IMR-90 (cell line): Measurements from ENCODE around the gene RNF224. TPM values are rescaled to one million over a fixed set of nuclear protein-coding genes. Genes with fewer than 3 reads are reported as not detected.

Experiments
- ATAC-seq: fragments of 200-7000 bp; cut with Tn5 transposase; 2 replicates; pipeline ENCODE4 v1.9.1; 2020; ENCODE audit warnings: low read depth, mild to moderate bottlenecking, moderate library complexity
- BruUV-seq: library from RNA; stranded (reverse); fragments of 400-500 nt; replicated peaks from 2 replicates; lab custom pipeline; 2021; lab: Mats Ljungman, UMichigan
- CTCF ChIA-PET: fragments of 300-600 bp; formaldehyde crosslinking; extraction: SDS; loops from one replicate; lab custom pipeline; 2021; ENCODE audit warnings: antibody characterized with exemption; lab: Yijun Ruan, JAX
- POLR2A ChIA-PET: fragments of 300-600 bp; sonication (Branson Sonifier 250); formaldehyde crosslinking; loops from one replicate; lab custom pipeline; 2022; ENCODE audit warnings: antibody characterized with exemption; ENCODE audit not compliant: unreplicated experiment; lab: Charles Lee
- DNase-seq: peaks from one replicate; pipeline ENCODE4 v3.0.0; 2013
- H2AFZ ChIP-seq: replicated peaks from 2 replicates; pipeline ENCODE3; 2013; ENCODE audit warnings: low read length, mild to moderate bottlenecking; ENCODE audit not compliant: poor library complexity
- H2AK5ac ChIP-seq: 2 replicates; pipeline ENCODE4 v1.6.1; 2013; ENCODE audit warnings: low read depth, low read length, inconsistent platforms
- H2AK9ac ChIP-seq: replicated peaks from 2 replicates; pipeline ENCODE3; 2013; ENCODE audit warnings: mild to moderate bottlenecking, low read depth, low read length, moderate library complexity; ENCODE audit not compliant: poor library complexity
- H2BK120ac ChIP-seq: 2 replicates; pipeline ENCODE4 v1.6.1; 2013; ENCODE audit warnings: low read depth, low read length, inconsistent platforms
- H2BK15ac ChIP-seq: 3 replicates; pipeline ENCODE4 v1.6.1; 2013; ENCODE audit warnings: low read depth, low read length, inconsistent platforms
- H2BK20ac ChIP-seq: 2 replicates; pipeline ENCODE4 v1.6.1; 2013; ENCODE audit warnings: low read depth, mild to moderate bottlenecking, inconsistent platforms, low read length, moderate library complexity
- H2BK5ac ChIP-seq: 2 replicates; pipeline ENCODE4 v1.6.1; 2013; ENCODE audit warnings: mild to moderate bottlenecking, low read depth, low read length, inconsistent platforms; ENCODE audit not compliant: poor library complexity, severe bottlenecking
- H3K14ac ChIP-seq: replicated peaks from 2 replicates; pipeline ENCODE4 v1.6.1; 2013; ENCODE audit warnings: low read depth, low read length, inconsistent platforms
- H3K18ac ChIP-seq: 2 replicates; pipeline ENCODE4 v1.6.1; 2013; ENCODE audit warnings: low read depth, low read length, control low read depth
- H3K23ac ChIP-seq: 2 replicates; pipeline ENCODE4 v1.6.1; 2013; ENCODE audit warnings: low read depth, low read length, inconsistent platforms
- H3K27ac ChIP-seq: 2 replicates; pipeline ENCODE4 v1.5.1; 2013; ENCODE audit warnings: mild to moderate bottlenecking, control low read depth, low read length; ENCODE audit not compliant: insufficient read depth
- H3K27me3 ChIP-seq: 2 replicates; pipeline ENCODE4 v1.6.1; 2013; ENCODE audit warnings: low read length; ENCODE audit not compliant: control insufficient read depth, insufficient read depth
- H3K36me3 ChIP-seq: 2 replicates; pipeline ENCODE4 v1.6.1; 2013; ENCODE audit warnings: low read length, mixed read lengths; ENCODE audit not compliant: control insufficient read depth, insufficient read depth
- H3K4ac ChIP-seq: 2 replicates; pipeline ENCODE4 v1.6.1; 2013; ENCODE audit warnings: low read depth, low read length, inconsistent platforms
- H3K4me1 ChIP-seq: 2 replicates; pipeline ENCODE4 v1.6.1; 2013; ENCODE audit warnings: low read length, mixed read lengths; ENCODE audit not compliant: control insufficient read depth, insufficient read depth
- H3K4me2 ChIP-seq: 2 replicates; pipeline ENCODE4 v1.6.1; 2013; ENCODE audit warnings: low read depth, mild to moderate bottlenecking, control low read depth, low read length, moderate library complexity
- H3K4me3 ChIP-seq: 2 replicates; pipeline ENCODE4 v1.5.1; 2013; ENCODE audit warnings: low read depth, mild to moderate bottlenecking, control low read depth, low read length, moderate library complexity; ENCODE audit not compliant: insufficient read depth
- H3K56ac ChIP-seq: 2 replicates; pipeline ENCODE4 v1.6.1; 2013; ENCODE audit warnings: low read length, inconsistent platforms; ENCODE audit not compliant: insufficient read depth; ENCODE audit errors: extremely low read depth
- H3K79me1 ChIP-seq, 2 experiments: 2 replicates each; pipeline ENCODE4 v1.6.1; 2013; ENCODE audit warnings: low read length in 2 of 2, inconsistent platforms in 1 of 2, low read depth in 1 of 2
- H3K9ac ChIP-seq: 2 replicates; pipeline ENCODE4 v1.6.1; 2013; ENCODE audit warnings: low read depth, low read length, control low read depth
- H3K9me1 ChIP-seq: 2 replicates; pipeline ENCODE4 v1.6.1; 2013; ENCODE audit warnings: low read length, inconsistent platforms; ENCODE audit not compliant: insufficient read depth
- H3K9me3 ChIP-seq: 2 replicates; pipeline ENCODE4 v1.6.1; 2013; ENCODE audit warnings: low read length; ENCODE audit not compliant: control insufficient read depth, insufficient read depth
- H4K20me1 ChIP-seq: 2 replicates; pipeline ENCODE4 v1.6.1; 2013; ENCODE audit warnings: low read length, inconsistent platforms; ENCODE audit not compliant: insufficient read depth
- H4K5ac ChIP-seq: 2 replicates; pipeline ENCODE4 v1.6.1; 2013; ENCODE audit warnings: mild to moderate bottlenecking, low read depth, low read length, control low read depth
- H4K8ac ChIP-seq, 2 experiments: 2 replicates each; pipeline ENCODE4 v1.6.1; 2013; ENCODE audit warnings: low read depth in 2 of 2, low read length in 2 of 2, control low read depth in 1 of 2, inconsistent platforms in 1 of 2
- H4K91ac ChIP-seq: 2 replicates; pipeline ENCODE4 v1.6.1; 2013; ENCODE audit warnings: low read depth, low read length, inconsistent platforms; ENCODE audit not compliant: insufficient read depth
- CHD1 ChIP-seq: IDR thresholded peaks from 2 replicates; pipeline ENCODE4 v1.6.1; 2012; ENCODE audit warnings: low read depth, low read length, improper control_type of control experiment
- MAFK ChIP-seq: IDR thresholded peaks from 2 replicates; pipeline ENCODE4 v1.6.1; 2012; ENCODE audit warnings: low read depth, low read length, improper control_type of control experiment
- MAZ ChIP-seq: IDR thresholded peaks from 2 replicates; pipeline ENCODE4 v1.6.1; 2012; ENCODE audit warnings: low read depth, mild to moderate bottlenecking, low read length, improper control_type of control experiment, moderate library complexity, borderline replicate concordance
- RAD21 ChIP-seq: IDR thresholded peaks from 2 replicates; pipeline ENCODE4 v1.6.1; 2012; ENCODE audit warnings: low read length, improper control_type of control experiment
- RCOR1 ChIP-seq: IDR thresholded peaks from 2 replicates; pipeline ENCODE4 v1.6.1; 2012; ENCODE audit warnings: mild to moderate bottlenecking, low read length, improper control_type of control experiment; ENCODE audit not compliant: insufficient replicate concordance
- RFX5 ChIP-seq: IDR thresholded peaks from 2 replicates; pipeline ENCODE4 v1.8.0; 2012; ENCODE audit warnings: low read depth, mild to moderate bottlenecking, low read length, moderate library complexity
- SMC3 ChIP-seq: fragments of 150-350 bp; IDR thresholded peaks from 2 replicates; pipeline ENCODE4 v1.6.1; 2016; ENCODE audit warnings: low read depth, mild to moderate bottlenecking, antibody characterized with exemption, low read length, moderate library complexity
- WGBS, 2 experiments: methylation state at CpG; one replicate each; pipeline versions ENCODE4 v1.1.5 to v1.1.7; 2013; ENCODE audit warnings: missing lambda C conversion rate in 2 of 2; ENCODE audit not compliant: insufficient read length in 1 of 2; ENCODE audit errors: extremely low coverage in 2 of 2; 5-methylcytosine and 5-hydroxymethylcytosine counted together
- dilution Hi-C: fragments of 300-500 bp; cut with HindIII; formaldehyde crosslinking; loops from one replicate; pipeline ENCODE4 v1.14.3; 2018; ENCODE audit warnings: low sequenced_read_pairs; ENCODE audit not compliant: unreplicated experiment
- in situ Hi-C: fragments of 300-500 bp; cut with MboI; formaldehyde crosslinking; loops from 3 replicates; pipeline ENCODE4 v1.14.3; 2019; ENCODE audit warnings: low sequenced_read_pairs, inconsistent platforms, mixed read lengths
- intact Hi-C: fragments of 100-400 bp; cut with micrococcal nuclease; formaldehyde crosslinking; loops from 2 replicates; pipeline ENCODE4 v1.10.0; 2022
- polyA plus RNA-seq, 3 experiments: library from polyadenylated mRNA; depleted of rRNA; stranded (reverse); fragments of >200 nt; gene quantifications; 2 replicates each; pipeline ENCODE4 v1.2.3, GENCODE V29; 2012; ENCODE audit warnings: low replicate concordance in 1 of 3
- total RNA-seq: library from RNA; depleted of rRNA; stranded (reverse); fragments of >200 nt; gene quantifications from 2 replicates; pipeline ENCODE4 v1.2.3, GENCODE V29; 2012
- TF ChIP-seq, protein P1 (sequence below): fragments of 150-350 bp; IDR thresholded peaks from 2 replicates; pipeline ENCODE4 v1.6.1; 2016; ENCODE audit warnings: low read depth, mild to moderate bottlenecking, low read length, moderate library complexity, borderline replicate concordance
- TF ChIP-seq, protein P2 (sequence below): fragments of 150-350 bp; IDR thresholded peaks from 2 replicates; pipeline ENCODE4 v1.6.1; 2017; ENCODE audit warnings: mild to moderate bottlenecking, antibody characterized with exemption, low read length, low read depth
- TF ChIP-seq, protein P3 (sequence below): conservative IDR thresholded peaks from 2 replicates; pipeline ENCODE4 v1.5.1; 2012; ENCODE audit warnings: mild to moderate bottlenecking, low read depth, low read length, improper control_type of control experiment

RNF224 gene
- total and polyA plus RNA-seq, 2 of the 4 experiments (the other 2 are of a cell fraction) = not detected

DNA sequence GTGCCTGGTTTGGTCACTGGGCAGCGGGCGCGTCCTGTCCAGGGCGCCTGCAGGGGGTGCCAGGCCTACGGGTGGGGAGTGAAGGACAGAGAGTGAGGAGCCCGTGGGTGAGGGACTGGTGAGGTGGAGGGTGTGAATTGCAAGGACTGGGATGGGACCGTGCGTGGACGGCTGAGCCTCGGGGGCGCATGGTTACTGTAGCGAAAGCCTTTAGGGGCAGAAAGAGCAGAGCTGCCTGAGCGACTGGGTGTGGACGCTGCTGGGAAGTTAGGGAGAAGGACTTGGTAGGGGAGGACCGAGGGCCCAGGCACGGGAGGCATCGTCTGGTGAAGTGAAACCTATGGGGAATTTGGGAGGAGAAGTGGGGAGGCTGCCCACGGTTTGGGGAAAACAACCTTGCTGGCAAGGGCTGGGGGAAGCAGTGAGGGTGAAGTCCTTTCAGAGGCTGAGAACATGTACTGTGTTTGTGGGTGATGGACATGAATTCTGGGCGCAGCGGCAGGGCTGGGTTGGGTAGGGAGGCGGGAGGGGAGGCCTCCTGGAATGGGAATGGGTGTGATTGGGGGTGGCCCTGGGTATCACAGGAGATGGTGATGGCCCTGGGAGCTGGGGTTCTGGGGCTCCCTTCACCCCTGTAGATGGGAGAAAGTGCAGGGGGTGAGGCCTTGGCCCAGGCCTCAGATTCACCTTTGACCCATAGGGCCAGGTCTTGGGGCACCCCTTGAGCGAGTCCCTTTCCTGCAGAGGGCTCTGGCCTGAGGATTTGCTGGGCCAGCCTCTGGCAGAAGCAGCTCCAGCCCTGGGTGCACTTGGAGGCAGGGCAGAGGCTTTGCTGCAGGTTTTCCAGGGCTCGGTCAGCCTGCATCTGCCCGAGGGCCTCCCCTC, 48.5 kb downstream of the RNF224 start:
- H3K9ac ChIP-seq = no peak overlapping the region
- H3K9me1 ChIP-seq = no peaks in the 10 kb centered on the region; the same call in 1 of the 2 replicates
- no peak overlapping the region for H3K4ac ChIP-seq
- CTCF ChIA-PET = no interaction called here
- H2AK9ac ChIP-seq = peak overlapping the region; percentile 99
- no peak overlapping the region for H2BK20ac ChIP-seq
- H3K79me1 ChIP-seq = peaks cover 3 to 67% of the 10 kb centered on the region in 2 experiments
- no peak for ATAC-seq
- intact Hi-C loops = no loop called here
- no peak overlapping the region for H2BK120ac ChIP-seq
- peaks cover 30% of the 10 kb centered on the region for H4K20me1 ChIP-seq
- TF ChIP-seq SMC3 = no peak
- TF ChIP-seq, protein P1, sequence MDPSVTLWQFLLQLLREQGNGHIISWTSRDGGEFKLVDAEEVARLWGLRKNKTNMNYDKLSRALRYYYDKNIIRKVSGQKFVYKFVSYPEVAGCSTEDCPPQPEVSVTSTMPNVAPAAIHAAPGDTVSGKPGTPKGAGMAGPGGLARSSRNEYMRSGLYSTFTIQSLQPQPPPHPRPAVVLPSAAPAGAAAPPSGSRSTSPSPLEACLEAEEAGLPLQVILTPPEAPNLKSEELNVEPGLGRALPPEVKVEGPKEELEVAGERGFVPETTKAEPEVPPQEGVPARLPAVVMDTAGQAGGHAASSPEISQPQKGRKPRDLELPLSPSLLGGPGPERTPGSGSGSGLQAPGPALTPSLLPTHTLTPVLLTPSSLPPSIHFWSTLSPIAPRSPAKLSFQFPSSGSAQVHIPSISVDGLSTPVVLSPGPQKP = no peak
- TF ChIP-seq, protein P2, sequence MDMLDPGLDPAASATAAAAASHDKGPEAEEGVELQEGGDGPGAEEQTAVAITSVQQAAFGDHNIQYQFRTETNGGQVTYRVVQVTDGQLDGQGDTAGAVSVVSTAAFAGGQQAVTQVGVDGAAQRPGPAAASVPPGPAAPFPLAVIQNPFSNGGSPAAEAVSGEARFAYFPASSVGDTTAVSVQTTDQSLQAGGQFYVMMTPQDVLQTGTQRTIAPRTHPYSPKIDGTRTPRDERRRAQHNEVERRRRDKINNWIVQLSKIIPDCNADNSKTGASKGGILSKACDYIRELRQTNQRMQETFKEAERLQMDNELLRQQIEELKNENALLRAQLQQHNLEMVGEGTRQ = no peak
- no peak for TF ChIP-seq CHD1
- TF ChIP-seq RCOR1 = no peak
- no peak for TF ChIP-seq RAD21
- TF ChIP-seq, protein P3, sequence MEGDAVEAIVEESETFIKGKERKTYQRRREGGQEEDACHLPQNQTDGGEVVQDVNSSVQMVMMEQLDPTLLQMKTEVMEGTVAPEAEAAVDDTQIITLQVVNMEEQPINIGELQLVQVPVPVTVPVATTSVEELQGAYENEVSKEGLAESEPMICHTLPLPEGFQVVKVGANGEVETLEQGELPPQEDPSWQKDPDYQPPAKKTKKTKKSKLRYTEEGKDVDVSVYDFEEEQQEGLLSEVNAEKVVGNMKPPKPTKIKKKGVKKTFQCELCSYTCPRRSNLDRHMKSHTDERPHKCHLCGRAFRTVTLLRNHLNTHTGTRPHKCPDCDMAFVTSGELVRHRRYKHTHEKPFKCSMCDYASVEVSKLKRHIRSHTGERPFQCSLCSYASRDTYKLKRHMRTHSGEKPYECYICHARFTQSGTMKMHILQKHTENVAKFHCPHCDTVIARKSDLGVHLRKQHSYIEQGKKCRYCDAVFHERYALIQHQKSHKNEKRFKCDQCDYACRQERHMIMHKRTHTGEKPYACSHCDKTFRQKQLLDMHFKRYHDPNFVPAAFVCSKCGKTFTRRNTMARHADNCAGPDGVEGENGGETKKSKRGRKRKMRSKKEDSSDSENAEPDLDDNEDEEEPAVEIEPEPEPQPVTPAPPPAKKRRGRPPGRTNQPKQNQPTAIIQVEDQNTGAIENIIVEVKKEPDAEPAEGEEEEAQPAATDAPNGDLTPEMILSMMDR = no peak
- TF ChIP-seq RFX5 = no peak
- TF ChIP-seq MAFK = no peak
- TF ChIP-seq MAZ = no peak
- peaks cover 42% of the 10 kb centered on the region for H3K36me3 ChIP-seq
- no peak overlapping the region for H3K4me3 ChIP-seq
- POLR2A ChIA-PET = no interaction called here
- H3K4me1 ChIP-seq = peaks cover 20% of the 10 kb centered on the region
- peak overlapping the region; percentile 28 for H2AK5ac ChIP-seq
- H3K56ac ChIP-seq = no peak overlapping the region
- H3K27ac ChIP-seq = no peak overlapping the region
- no TSS peak for BruUV-seq
- H4K5ac ChIP-seq = no peak overlapping the region
- no peak overlapping the region for H4K91ac ChIP-seq
- no peaks in the 10 kb centered on the region for H3K27me3 ChIP-seq
- H2BK5ac ChIP-seq = no peak overlapping the region
- no peaks in the 10 kb centered on the region for H3K9me3 ChIP-seq
- dilution Hi-C loops = no loop called here
- H2BK15ac ChIP-seq = no peak overlapping the region
- H4K8ac ChIP-seq = no peak overlapping the region
- no peak overlapping the region for H3K23ac ChIP-seq
- H3K14ac ChIP-seq = no peak overlapping the region
- WGBS, 2 experiments = 87% methylated on average over 15 of the region's 24 CpGs; no CpG with 5 or more reads in 1 of the 2 experiments
- no peak for DNase-seq
- H3K18ac ChIP-seq = no peak overlapping the region
- in situ Hi-C loops = no loop called here
- H2AFZ ChIP-seq = no peak overlapping the region
- no peak overlapping the region for H3K4me2 ChIP-seq
